Embryonic facial prominence (tissue), 1 donor: Measurements from ENCODE around the gene HOTAIR.

Experiments used
- DNase-seq: peaks from one replicate; pipeline ENCODE4 v3.0.0-alpha.2; 2016; ENCODE audit errors: extremely low spot score

Gene HOTAIR

DNA sequence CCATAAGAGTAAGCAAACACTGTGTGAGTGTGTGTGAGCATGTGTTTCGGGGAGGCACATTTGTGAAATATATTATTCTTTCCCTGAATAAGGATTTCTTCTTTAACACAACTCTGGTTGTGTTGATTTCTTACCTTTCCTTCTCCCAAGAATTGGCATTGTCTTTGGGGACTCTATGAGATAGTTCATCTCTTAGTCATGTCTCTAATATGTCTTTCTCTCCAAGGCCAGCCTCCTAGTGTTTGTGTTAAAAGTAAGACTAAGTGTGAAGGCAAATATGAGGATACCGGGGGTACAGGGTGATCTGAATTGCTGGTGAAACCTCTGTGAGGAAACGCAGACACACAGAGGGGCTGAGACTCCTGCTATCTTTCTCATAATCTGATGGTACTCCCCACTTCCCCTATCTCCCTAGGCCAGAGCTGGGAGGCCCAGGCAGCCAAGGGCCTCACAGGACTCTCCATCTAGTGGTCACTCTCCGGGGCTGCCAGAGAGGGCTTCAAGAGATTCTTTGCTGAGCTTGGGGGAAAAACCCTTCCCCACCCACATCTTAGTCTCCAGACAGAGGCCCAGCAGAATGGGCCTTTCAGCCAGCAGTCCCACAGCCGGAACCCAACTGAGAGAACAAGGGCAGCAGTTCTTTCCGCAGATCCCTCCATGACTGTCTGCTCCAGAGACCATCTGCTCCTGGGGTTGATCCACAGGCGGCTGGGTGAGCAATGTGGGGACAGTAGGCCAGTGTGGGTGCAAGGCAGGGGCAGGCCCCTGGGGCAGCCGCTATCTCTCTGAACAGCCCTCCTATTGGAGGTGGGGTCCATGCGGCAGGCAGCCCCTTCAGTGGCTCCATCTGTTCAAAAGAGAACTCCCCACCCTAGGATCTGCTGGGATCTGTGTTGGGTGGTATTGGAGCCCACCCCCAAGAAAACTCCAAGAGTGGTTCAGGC lies 25.8 kb downstream of the HOTAIR start:
- no peak for DNase-seq

DNA sequence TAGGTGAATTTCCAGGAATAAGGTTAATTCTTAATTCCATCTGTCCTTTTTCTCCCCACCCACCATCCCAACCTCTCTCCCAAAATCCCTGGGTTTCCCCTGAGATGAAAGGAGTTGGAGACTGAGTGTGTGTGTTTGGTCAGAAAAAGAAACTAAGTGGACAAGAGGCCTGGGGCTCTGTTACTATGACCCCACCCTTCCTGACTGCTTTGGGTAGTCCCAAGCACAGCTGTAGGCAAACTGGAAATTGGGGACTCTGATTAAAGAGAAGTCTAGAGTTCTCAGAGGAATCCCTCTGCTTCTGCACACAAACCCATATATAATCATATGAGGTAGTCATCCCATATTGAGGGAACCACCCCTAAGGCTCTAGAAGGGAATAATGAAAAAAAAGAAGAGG lies 27.0 kb downstream of the HOTAIR start:
- DNase-seq, result no peak

DNA sequence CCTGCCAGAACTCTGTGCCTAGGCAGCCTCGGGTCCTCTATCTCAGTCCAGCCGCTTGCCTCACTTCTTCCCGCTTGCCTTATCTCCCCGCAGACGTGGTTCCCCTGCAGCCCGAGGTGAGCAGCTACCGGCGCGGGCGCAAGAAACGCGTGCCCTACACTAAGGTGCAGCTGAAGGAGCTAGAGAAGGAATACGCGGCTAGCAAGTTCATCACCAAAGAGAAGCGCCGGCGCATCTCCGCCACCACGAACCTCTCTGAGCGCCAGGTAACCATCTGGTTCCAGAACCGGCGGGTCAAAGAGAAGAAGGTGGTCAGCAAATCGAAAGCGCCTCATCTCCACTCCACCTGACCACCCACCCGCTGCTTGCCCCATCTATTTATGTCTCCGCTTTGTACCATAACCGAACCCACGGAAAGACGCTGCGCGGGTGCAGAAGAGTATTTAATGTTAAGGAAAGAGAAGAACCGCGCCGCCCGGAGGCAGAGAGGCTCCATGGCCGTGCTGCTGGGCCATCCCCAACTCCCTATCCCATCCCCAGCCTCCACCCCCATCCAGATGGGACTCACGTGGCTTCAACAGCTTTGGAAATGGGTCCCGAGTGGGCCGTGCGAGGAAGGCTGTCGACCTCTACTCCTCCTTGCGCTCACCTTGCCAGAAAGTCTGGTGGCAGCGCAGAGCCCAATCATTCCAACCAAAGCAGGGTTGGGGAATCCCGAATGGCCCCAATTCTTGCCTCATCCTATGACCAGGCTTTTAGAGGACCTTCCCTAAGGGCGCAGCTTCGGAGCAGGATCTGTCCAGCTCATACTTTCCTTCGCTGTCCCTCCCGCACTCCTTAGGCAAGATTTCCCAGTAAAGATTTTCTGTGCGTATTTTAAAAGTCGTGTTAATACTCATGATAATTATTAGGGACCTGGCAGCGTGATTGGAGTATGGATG lies 29.6 kb downstream of the HOTAIR start:
- DNase-seq, result no peak

DNA sequence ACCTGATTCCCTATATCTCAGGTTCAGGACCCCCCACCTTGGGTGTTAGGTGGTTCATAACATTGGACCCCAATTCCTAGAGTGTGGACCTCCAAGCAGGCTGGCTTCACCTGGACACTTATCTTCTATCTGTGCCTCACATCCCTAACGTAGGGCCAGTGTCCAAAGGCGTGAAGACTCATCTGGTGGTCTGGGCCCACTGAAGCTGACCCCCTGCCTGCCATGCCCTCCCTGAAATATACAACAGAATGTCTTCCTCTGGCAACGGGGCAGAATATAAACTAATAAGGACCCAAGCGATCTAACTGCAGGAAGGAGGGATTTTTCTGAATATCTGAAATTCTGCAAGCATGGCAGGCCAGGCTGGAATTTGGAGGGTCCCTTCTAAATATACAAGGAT lies 30.5 kb downstream of the HOTAIR start:
- no peak for DNase-seq

DNA sequence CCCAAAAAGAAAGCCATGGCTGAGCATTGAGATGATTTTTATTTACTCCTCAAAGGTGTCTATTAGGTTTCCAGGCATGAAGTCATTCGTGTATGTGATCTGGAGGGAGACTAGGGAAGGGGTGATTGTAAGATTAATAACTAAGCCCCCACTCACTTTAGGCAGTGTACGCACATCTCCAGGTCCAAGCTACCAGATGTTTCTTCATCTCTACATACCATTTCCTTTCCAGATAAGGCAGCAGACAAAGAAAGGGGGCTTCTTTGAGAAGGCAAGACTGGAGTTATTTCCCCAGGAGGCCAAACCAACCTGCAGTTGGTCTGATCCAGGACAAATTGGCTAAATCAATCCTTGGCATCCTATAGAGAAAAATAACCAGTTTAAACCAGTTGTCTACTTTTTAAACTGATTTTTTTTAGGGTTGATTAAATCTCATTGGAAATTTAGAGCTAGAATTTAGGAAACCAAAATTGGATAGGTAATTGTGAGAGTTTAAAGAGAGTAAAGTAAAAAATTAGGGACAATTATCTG lies 32.2 kb downstream of the HOTAIR start:
- DNase-seq, result no peak

DNA sequence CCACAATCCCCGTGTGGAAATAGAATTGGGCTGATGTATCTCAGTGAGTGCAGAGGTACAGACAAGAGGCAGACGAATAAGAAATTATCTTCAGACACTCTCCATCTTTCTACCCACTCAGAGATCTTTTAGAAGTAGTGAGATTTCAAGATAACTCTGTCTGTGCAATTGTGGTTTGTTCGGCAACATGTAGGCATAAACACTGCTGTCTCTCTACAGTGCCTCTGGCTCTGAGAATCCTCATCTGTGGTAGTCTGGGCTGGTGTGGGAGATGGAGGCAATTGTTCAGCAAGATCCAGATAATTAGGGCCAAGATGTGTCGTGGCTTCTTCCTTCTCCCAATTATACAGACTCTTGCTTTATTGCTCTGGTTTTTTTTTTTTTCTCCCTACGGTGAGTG lies 33.0 kb downstream of the HOTAIR start:
- DNase-seq, result no peak

DNA sequence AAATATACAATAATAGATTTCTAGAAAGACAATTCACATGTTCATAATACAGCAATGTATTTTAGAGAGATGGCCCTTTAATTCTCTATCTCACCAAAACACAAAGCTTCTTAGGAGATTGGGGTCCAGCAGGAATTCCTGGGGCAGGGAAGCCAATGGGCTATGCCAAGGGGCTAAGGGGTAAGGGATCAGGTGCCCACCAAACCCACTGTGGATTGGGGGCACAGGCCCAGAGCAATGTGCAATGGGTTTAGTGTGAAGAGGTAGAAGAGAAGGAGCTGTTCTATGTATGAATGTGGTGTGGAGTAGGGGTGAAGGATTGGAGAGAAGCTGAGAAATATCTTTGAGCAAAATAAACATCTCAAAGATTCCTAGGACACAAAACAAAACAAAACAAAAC lies 33.6 kb downstream of the HOTAIR start:
- DNase-seq, result no peak

DNA sequence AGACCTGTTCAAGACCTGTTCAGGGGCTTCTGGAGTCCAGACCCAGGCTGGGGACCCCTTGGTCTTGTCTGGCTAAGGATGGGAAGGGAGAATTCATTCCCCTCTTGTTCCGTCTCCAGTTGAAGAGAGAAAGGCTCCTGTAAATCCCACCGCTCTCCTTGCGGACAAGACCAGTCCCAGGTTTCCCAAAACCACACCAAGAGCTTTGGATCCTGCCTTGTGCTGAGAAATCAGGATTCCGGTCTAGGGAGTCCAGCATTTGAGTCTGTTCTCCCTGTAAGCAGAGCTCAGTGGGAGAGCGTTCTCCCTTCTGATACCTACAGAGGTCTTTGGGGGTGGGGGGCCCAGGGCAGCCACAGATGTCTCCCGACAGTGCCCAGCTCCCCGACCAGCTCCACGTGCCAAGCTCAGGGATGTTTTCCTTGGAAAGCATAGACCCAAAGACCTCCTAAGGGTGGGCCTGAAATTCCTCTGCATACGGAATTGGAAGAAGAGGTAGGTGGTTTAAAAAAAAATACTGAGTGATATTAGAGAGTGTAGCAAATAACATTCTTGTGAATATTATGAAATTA lies 34.2 kb downstream of the HOTAIR start:
- DNase-seq, result no peak

DNA sequence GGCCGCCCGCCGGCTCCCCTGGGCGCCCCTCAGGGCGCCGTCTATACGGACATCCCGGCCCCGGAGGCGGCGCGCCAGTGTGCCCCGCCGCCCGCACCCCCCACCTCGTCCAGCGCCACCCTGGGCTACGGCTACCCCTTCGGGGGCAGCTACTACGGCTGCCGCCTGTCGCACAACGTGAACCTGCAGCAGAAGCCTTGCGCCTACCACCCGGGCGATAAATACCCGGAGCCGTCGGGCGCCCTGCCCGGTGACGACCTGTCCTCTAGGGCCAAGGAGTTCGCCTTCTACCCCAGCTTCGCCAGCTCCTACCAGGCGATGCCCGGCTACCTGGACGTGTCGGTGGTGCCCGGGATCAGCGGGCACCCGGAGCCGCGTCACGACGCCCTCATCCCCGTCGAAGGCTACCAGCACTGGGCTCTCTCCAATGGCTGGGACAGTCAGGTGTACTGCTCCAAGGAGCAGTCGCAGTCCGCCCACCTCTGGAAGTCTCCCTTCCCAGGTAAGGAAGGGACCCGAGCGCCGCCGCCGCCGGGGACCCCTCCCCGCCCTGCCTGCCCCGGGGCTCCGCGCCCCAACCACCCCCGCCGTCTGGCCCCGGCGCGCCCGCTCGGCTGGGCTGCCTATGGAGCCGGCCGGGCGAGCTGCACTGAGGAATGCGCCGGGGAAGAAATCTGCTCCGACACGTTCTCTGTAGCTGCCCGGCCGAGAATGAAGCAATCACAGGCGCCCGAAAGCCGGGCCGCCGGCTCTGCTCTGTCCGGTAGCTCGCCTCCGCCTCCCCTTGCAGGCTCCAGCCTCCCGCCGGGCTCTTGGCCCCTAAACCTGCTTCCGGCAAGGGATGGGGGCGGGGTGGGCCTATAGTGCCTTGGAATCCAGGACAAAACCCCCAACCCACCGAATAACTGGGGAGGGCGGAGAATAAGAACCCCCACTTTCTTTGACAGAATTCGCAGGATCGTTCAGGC lies 35.3 kb downstream of the HOTAIR start:
- DNase-seq, result no peak

DNA sequence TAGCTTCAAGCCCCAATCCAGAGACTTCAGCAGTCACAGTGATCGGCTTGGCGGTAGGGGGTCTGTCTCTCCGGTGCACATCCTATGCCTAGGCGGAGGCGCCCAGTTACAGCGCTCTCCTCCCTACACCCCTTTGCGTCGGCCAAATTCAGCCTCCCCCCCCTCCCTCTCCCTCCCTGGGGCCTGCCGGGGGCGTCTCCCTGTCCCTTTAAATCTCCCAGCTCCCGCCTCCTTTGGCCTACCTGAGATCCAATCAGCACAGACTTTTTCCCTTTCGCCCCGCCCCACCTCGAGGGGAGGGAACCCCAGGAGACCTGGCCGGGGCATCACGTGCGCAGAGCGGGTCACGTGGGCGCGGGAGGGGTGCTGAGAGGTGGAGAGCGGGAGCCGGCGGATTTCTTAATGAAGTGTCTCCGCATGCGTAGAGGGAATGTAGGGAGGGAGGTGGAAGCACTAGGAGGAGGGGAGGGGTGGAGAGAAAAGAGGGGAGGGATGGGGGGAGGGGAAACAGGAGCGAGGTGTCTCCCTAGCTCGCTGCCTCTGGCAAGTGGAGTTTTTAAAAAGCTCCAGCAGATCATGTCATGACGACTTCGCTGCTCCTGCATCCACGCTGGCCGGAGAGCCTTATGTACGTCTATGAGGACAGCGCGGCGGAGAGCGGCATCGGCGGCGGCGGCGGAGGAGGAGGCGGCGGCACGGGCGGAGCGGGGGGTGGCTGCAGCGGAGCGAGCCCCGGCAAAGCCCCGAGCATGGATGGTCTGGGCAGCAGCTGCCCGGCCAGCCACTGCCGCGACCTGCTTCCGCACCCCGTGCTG lies 36.2 kb downstream of the HOTAIR start, which contains the start of gene HOXC13:
Gene HOXC13, plus strand, starts transcription at position 506 of the 815 bp plus-strand sequence. Its CDS starts 76 bp downstream, at position 582.
- no peak for DNase-seq

DNA sequence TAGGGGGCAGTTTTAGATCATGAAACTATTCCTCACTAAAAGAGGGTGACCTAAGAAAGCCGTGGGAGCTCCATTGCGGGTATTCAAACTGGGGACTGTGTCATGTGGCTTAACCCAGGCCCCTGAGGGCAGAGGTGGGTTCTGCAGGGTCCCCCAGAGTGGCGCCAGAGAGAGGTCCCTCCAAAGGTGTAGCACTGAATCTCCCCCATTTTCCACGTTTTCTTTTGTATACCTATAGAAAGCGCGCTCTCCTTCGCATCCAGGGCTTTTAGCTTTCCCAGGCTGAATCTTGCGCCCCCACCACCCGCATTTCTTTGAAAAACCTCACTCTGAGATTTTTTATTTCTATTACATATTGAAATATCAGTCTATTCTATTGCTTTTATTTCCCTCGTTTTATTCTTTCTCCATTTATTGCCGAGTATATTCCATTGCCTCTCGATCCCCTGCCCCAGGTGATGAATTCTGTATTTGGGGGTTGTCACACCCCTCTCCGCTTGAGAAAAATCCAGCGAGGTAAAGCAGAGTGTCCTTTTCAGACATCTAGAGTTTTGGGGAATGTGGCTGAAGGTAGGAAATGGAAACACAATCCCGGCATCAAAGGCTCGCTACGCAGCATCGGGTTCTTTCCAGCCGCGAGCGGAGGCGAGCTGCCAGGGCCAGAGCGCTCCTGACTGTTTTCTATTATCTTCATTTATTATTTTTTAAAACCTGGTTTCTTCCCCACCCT lies 37.0 kb downstream of the HOTAIR start:
- DNase-seq, result no peak

DNA sequence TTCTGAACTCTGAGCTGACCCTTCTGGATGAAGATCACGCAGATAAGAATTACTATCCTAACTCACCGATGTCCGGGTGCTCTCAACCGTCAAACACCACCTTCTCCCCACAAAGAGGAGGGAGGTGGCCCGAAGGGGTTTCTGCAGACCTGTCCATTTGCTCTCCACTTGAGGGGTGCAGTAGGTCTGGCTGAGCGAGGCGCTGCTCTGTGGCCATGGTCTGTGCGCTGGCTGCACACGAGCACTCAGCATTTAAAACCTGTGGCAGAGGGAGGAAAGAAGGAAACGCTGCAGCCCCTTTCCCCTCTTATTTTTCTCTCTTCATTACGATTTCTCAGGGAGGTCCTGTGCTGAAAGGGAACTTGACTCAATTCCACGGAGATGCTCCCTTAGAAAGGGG lies 37.7 kb downstream of the HOTAIR start:
- DNase-seq, result no peak

DNA sequence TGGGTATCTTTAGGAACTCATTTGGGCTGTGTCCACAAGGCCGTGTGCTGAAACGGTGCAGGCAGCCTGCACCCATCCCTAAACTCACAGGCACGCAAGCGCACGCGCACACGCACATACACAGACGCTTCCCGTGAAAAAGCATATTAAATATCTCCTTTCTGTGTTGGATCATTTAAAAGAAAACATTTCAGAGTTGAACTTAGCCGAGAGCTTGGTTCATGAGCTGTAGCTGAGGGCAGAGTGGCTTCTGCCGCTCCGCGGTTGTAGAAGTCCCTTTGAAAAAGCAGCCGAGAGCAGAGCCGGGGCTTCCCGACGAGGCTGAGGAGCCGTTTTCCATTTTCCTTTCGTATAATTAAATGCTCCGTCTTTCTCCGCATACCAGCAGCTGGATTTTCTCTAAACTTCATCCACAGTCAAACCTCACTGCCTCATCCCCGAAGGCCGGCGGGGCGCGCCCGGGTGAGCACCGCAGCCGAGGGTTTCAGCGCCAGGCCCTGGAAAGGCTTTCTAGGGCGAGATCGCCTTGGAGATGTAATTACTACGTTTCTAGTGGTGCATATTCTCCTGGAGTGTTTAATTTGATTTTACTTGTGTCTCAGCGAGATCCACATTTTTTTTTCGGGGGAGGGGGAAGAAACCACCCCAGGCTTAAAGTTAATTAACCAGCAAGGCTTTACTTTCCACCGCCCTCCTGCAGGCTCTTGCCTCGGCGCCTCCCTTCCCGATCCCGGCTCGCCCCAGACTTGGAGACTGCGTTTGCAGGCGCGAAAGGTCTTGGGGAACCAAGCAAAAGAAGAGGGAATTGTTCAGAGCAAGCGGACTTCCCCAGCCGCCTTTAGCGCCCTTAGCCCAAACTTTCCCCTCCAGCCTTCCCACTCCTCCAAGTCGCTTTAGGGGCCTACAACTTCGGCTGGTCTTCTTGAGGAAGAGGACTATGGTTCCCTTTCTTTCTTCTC lies 39.1 kb downstream of the HOTAIR start:
- no peak for DNase-seq

DNA sequence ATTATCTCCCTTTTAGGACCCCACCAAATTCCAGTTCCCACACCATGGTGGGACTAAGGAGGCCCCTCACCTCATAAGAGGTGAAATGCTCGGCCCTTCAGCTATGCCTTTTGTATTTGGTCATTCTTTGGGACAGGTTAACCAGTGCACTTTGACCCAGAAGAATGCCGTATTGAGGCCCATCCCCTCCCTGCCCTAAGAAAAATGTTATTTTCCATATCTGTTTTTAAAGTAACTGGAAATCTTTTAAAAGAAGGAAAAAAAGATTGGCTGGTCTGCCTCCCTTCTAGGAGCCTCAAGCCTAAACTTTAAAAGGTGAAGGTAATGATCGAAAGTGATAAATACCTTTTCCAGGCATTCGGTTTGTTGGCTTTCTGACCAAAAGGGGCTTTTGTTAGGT lies 41.8 kb downstream of the HOTAIR start:
- DNase-seq, result no peak

DNA sequence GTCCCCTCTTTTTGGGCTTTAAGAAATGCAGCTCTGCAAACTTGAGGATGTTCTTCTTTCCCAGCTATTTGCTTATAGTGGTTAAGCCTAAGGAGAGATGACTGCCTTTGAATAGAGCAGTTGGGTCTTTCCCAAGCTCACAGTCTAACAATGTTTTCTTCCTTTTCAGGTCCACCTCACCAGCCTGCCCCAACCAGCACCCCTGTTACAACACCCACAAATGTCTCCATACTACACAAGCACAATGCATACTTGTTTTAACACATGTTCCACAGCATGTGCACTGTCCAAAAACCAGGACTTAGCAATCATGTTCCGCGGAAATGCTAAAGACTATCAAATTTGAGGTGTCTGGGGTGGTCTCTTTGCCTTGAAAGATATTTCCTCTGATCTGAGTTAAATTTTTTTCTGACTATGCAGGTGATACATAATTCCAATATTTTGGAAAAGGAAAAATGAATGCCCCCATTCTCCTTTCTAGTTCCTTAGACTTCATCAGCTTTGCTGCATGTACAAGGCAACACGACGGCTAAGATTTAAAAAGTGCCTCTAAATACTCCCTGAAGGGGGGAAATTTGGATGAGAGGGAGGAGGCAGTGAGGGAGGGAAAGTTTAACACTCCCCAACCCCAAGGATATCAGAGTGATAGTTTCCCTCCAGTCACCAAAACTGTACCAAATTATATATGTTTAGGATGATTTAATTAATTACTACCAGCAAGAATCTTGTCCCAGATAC lies 42.7 kb downstream of the HOTAIR start:
- DNase-seq, result no peak

DNA sequence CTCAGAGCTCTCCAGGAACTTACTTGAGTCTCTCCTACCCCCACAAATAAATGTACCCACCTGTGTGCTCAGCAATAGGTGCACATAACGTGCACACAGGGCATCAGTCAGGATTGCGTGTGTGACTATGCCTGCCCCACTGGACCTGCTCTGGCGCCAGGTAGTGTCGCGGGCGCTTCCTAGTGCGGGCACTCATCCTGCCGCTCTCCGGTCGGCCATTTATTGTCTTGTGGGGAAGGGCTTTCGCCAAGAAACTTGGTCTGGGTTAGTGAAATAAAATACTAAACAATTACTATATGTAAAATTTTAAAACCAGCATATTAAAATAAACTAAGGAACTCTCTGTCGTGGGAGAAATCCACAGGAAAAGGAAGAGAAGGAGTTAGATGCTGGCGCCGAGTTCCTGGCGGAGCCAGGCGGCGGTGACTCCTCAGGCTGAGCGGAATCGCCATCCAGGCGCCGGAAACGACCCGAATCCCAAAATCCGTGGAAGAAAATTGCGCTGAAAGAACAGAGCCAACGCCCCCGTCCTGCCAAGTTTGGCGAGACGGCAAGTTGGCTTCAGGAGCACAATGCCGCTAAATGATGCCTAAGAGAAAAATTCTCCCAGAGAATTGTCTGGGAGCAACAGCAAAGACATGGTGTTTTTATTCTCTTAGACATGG lies 44.0 kb downstream of the HOTAIR start:
- no peak for DNase-seq

DNA sequence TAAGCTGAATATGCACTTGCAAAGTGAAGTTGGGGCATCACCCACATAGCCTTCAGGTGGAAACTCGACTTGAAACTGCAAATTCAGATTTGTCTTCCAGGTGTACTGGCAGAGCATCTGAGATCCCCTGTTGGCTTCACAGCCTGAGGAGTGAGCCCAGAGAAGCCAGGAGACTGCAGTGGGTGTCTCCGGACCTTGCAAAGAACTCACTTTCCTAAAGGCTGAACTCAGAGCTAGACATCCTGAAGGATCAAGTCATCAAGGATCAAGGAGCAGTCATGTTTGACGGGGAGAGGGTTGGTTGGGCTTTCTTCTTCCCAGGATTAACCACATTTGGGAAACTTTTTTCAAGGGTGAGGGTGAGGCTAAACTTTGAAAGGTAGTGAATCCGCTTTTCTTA lies 45.2 kb downstream of the HOTAIR start:
- DNase-seq, result no peak
